DND-41 (cell line): ENCODE measurements around the gene IL6R.

ENCODE experiments used
- CTCF ChIP-seq: IDR thresholded peaks from 2 replicates; pipeline ENCODE4 v1.5.1; 2012; ENCODE audit warnings: borderline replicate concordance, low read length, moderate library complexity, mild to moderate bottlenecking; ENCODE audit not compliant: poor library complexity, severe bottlenecking; ENCODE audit errors: extremely low read depth
- EZH2 ChIP-seq: IDR thresholded peaks from 3 replicates; pipeline ENCODE4 v1.6.1; 2012; ENCODE audit warnings: borderline replicate concordance, low read depth, mild to moderate bottlenecking, moderate library complexity, low read length, inconsistent platforms; ENCODE audit not compliant: severe bottlenecking

DNA sequence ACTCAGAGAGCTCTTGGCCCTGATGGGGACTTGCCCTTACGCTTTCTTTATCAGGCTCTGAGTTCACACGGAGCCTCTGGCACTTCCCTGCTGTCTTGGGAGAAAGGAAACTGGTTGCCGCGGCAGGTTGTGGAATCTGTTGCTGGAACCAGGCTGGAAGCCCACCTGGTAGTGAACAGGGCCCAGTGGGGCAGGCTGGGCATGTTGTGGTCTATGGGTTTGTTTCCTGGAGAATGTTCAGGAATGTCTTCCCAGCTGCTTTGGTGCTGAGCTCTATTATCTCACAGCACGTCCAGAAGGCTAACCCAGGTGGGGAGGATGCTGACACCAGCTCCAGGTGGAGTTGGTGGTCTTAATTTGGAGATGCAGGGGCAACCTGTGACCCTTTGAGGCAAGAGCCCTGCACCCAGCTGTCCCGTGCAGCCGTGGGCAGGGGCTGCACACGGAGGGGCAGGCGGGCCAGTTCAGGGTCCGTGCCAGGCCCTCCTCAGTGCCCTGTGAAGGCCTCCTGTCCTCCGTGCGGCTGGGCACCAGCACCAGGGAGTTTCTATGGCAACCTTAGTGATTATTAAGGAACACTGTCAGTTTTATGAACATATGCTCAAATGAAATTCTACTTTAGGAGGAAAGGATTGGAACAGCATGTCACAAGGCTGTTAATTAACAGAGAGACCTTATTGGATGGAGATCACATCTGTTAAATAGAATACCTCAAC lies 63.5 kb downstream of the IL6R start:
- no peak for TF ChIP-seq CTCF
- no peak for TF ChIP-seq EZH2
